Hepatocyte (in vitro differentiated cells): ENCODE data around the gene SPTBN5. TPM values are rescaled to one million over a fixed set of nuclear protein-coding genes. Genes with fewer than 3 reads are reported as not detected.

Source experiments
- DNase-seq: peaks from one replicate; pipeline ENCODE4 v3.0.0-alpha.2; 2016; ENCODE audit warnings: low spot score
- H2AFZ ChIP-seq: fragments of 200-600 bp; sonication (generic); 2 replicates; pipeline ENCODE4 v1.6.0; 2016; ENCODE audit warnings: antibody characterized with exemption, mild to moderate bottlenecking
- H3K27ac ChIP-seq: fragments of 200-600 bp; sonication (generic); 2 replicates; pipeline ENCODE4 v1.5.1; 2016; ENCODE audit warnings: mild to moderate bottlenecking
- H3K27me3 ChIP-seq: fragments of 200-600 bp; sonication (generic); 2 replicates; pipeline ENCODE4 v1.6.1; 2016
- H3K36me3 ChIP-seq: fragments of 200-600 bp; sonication (generic); replicated peaks from 2 replicates; pipeline ENCODE4 v1.5.1; 2016; ENCODE audit warnings: low read depth; ENCODE audit not compliant: insufficient read depth
- H3K4me1 ChIP-seq: fragments of 200-600 bp; sonication (generic); 2 replicates; pipeline ENCODE4 v1.5.1; 2016; ENCODE audit warnings: mild to moderate bottlenecking, moderate library complexity; ENCODE audit not compliant: insufficient read depth
- H3K4me2 ChIP-seq: fragments of 200-600 bp; sonication (generic); 2 replicates; pipeline ENCODE4 v1.6.0; 2016
- H3K4me3 ChIP-seq: fragments of 200-600 bp; sonication (generic); 2 replicates; pipeline ENCODE4 v1.5.1; 2016; ENCODE audit warnings: mild to moderate bottlenecking
- H3K79me2 ChIP-seq: fragments of 200-600 bp; sonication (generic); 2 replicates; pipeline ENCODE4 v1.6.0; 2017; ENCODE audit warnings: mild to moderate bottlenecking
- H3K9me2 ChIP-seq: fragments of 200-600 bp; sonication (generic); replicated peaks from 2 replicates; pipeline ENCODE4 v1.6.0; 2017; ENCODE audit warnings: mild to moderate bottlenecking; ENCODE audit not compliant: insufficient read depth
- H3K9me3 ChIP-seq: fragments of 200-600 bp; sonication (generic); 2 replicates; pipeline ENCODE4 v1.5.1; 2016; ENCODE audit warnings: low read depth, mild to moderate bottlenecking
- H4K20me1 ChIP-seq: fragments of 200-600 bp; sonication (generic); 2 replicates; pipeline ENCODE4 v1.6.0; 2016; ENCODE audit warnings: mild to moderate bottlenecking; ENCODE audit not compliant: insufficient read depth, poor library complexity, severe bottlenecking
- CTCF ChIP-seq: fragments of 200-600 bp; sonication (generic); IDR thresholded peaks from 2 replicates; pipeline ENCODE4 v1.5.1; 2016; ENCODE audit warnings: antibody characterized with exemption, mild to moderate bottlenecking; ENCODE audit not compliant: poor library complexity
- EZH2 ChIP-seq: fragments of 200-600 bp; sonication (generic); IDR thresholded peaks from 2 replicates; pipeline ENCODE4 v1.6.1; 2016; ENCODE audit warnings: antibody characterized with exemption, mild to moderate bottlenecking, borderline replicate concordance
- EZH2phosphoT487 ChIP-seq: fragments of 200-600 bp; sonication (generic); IDR thresholded peaks from one replicate; pipeline ENCODE4 v1.6.1; 2018; ENCODE audit warnings: antibody characterized with exemption, mild to moderate bottlenecking, low read depth, moderate library complexity; ENCODE audit not compliant: unreplicated experiment, severe bottlenecking
- WGBS: methylation state at CpG from one replicate; pipeline ENCODE4 v1.1.6; 2016; ENCODE audit warnings: low lambda C conversion rate; ENCODE audit errors: missing lambda C conversion rate; 5-methylcytosine and 5-hydroxymethylcytosine counted together
- polyA plus RNA-seq: library from polyadenylated mRNA; unstranded; fragments of >200 nt; fragmentation: Nextera tagmentation; extraction: Ambion mirVana; gene quantifications from 2 replicates; pipeline ENCODE4 v1.2.1, GENCODE V29; 2016
- total RNA-seq: library from RNA; depleted of rRNA; stranded (reverse); fragments of >200 nt; gene quantifications from 2 replicates; pipeline ENCODE4 v1.2.3, GENCODE V29; 2014

Gene SPTBN5
- total and polyA plus RNA-seq, 2 experiments from 2014 or later: 1.7 to 1.9 TPM

- Histone ChIP-seq H3K9me2 (no peaks in the 10 kb centered on the region), H3K9me3 (no peaks in the 10 kb centered on the region), H3K4me1 (peaks cover 10% of the 10 kb centered on the region), H4K20me1 (no peaks in the 10 kb centered on the region), H2AFZ (no peak overlapping the region), H3K27me3 (no peaks in the 10 kb centered on the region), H3K4me3 (no peak overlapping the region), H3K79me2 (peaks cover 5% of the 10 kb centered on the region), H3K27ac (no peak overlapping the region), H3K4me2 (no peak overlapping the region), H3K36me3 (no peaks in the 10 kb centered on the region)
- WGBS: 84% methylated on average over 13 of the region's 13 CpGs
- TF ChIP-seq EZH2phosphoT487 (no peak), CTCF (no peak), EZH2 (no peak)
- no peak for DNase-seq
These were observed 68.0 kb downstream of the SPTBN5 start for GRCh38 chr15:41825572-41826535.

GRCh38 chr15:41825145-41825544, 68.7 kb downstream of the SPTBN5 start:
- Histone ChIP-seq H3K27me3 (no peaks in the 10 kb centered on the region), H3K9me2 (no peaks in the 10 kb centered on the region), H4K20me1 (no peaks in the 10 kb centered on the region), H3K27ac (no peak overlapping the region), H3K79me2 (peaks cover 5% of the 10 kb centered on the region), H2AFZ (no peak overlapping the region), H3K4me2 (no peak overlapping the region), H3K9me3 (no peaks in the 10 kb centered on the region), H3K4me1 (peaks cover 10% of the 10 kb centered on the region), H3K36me3 (no peaks in the 10 kb centered on the region), H3K4me3 (no peak overlapping the region)
- no peak for TF ChIP-seq EZH2
- no peak for TF ChIP-seq EZH2phosphoT487
- TF ChIP-seq CTCF: no peak
- WGBS: 94% methylated on average over 10 of the region's 10 CpGs
- DNase-seq: no peak

- no peak overlapping the region for H3K4me2 ChIP-seq
- H3K36me3 ChIP-seq: no peaks in the 10 kb centered on the region
- no peak overlapping the region for H3K27ac ChIP-seq
- H3K79me2 ChIP-seq: no peaks in the 10 kb centered on the region
- no peaks in the 10 kb centered on the region for H3K27me3 ChIP-seq
- WGBS: 97% methylated on average over 19 of the region's 19 CpGs
- H3K9me3 ChIP-seq: no peaks in the 10 kb centered on the region
- no peak for DNase-seq
- no peak overlapping the region for H3K4me3 ChIP-seq
- no peaks in the 10 kb centered on the region for H3K9me2 ChIP-seq
- H3K4me1 ChIP-seq: peaks cover 6% of the 10 kb centered on the region
- TF ChIP-seq EZH2phosphoT487: no peak
- no peak for TF ChIP-seq EZH2
- TF ChIP-seq CTCF: no peak
- H4K20me1 ChIP-seq: no peaks in the 10 kb centered on the region
- no peak overlapping the region for H2AFZ ChIP-seq
These were observed 69.6 kb downstream of the SPTBN5 start for GRCh38 chr15:41824062-41824745.
